Measurements from ENCODE around the gene PDE4D.

Gene PDE4D

GRCh38 chr5:59791617-59792016 is 101.9 kb downstream of the PDE4D start:
- peaks cover 0 to 32% (median 12%) of the 10 kb centered on the region in 4 donors for H3K4me1 ChIP-seq
- no peak overlapping the region for H3K4me3 ChIP-seq
- no peak for DNase-seq
- TF ChIP-seq CTCF (IDR thresholded peaks at IDR 0.05): no peak
- no peaks in the 10 kb centered on the region for H3K9me3 ChIP-seq
- no peak overlapping the region for H3K27ac ChIP-seq
- intact Hi-C loops (cut with DNase I; ENCODE audit: low total_unique reads): loop anchor here (10.0 kb wide), 1 partner anchor 127 kb away; no protein-coding TSS in a partner anchor
- no peaks in the 10 kb centered on the region for H3K36me3 ChIP-seq
- no peaks in the 10 kb centered on the region for H3K27me3 ChIP-seq

- H3K4me3 ChIP-seq: no peak overlapping the region
Measured at GRCh38 chr5:59790776-59791475, 102.6 kb downstream of the PDE4D start.

DNA sequence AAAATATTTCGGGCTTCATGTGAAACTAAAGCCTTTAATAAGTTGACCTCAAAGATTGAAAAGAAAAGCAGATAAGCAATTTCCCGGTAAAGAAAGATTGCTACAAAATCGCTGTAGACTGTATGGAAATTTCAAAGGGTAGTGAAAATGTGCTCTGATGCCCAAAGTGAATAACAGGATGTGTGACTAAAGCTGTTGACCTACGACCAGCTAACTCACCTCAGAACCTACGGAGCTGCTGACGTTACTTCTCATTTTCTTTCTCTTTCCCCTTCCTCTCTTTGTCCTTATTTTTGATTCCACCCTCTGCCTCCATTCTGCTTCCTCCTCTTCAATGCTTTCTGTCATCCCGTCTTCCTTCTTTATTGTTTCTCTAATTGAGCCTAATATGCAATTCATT is 103.2 kb downstream of the PDE4D start:
- no peak for TF ChIP-seq CTCF (IDR thresholded peaks at IDR 0.05)
- no peaks in the 10 kb centered on the region for H3K9me3 ChIP-seq
- H3K36me3 ChIP-seq: no peaks in the 10 kb centered on the region
- no peaks in the 10 kb centered on the region for H3K27me3 ChIP-seq
- intact Hi-C loops (cut with DNase I; ENCODE audit: low total_unique reads): loop anchor here (10.0 kb wide), 1 partner anchor 126 kb away; no protein-coding TSS in a partner anchor
- peaks cover 0 to 38% (median 15%) of the 10 kb centered on the region in 4 donors for H3K4me1 ChIP-seq
- no peak for DNase-seq
- H3K27ac ChIP-seq: peak overlapping the region in 1 of 2 donors; percentile 6
- no peak overlapping the region for H3K4me3 ChIP-seq

More at GRCh38 chr5:59790776-59791475, 102.6 kb downstream of the PDE4D start:
- intact Hi-C loops (cut with DNase I; ENCODE audit: low total_unique reads): loop anchor here (10.0 kb wide), 1 partner anchor 126 kb away; no protein-coding TSS in a partner anchor
- DNase-seq: no peak
- no peak overlapping the region for H3K27ac ChIP-seq
- H3K36me3 ChIP-seq: no peaks in the 10 kb centered on the region
- TF ChIP-seq CTCF (IDR thresholded peaks at IDR 0.05): no peak
- no peaks in the 10 kb centered on the region for H3K27me3 ChIP-seq
- peaks cover 0 to 37% (median 13%) of the 10 kb centered on the region in 4 donors for H3K4me1 ChIP-seq
- H3K9me3 ChIP-seq: no peaks in the 10 kb centered on the region

- H3K27ac ChIP-seq: peak overlapping the region in 1 of 2 donors; percentile 6
- H3K36me3 ChIP-seq: no peaks in the 10 kb centered on the region
- no peaks in the 10 kb centered on the region for H3K9me3 ChIP-seq
- H3K4me3 ChIP-seq: no peak overlapping the region
- DNase-seq: no peak
- no peak for TF ChIP-seq CTCF (IDR thresholded peaks at IDR 0.05)
- intact Hi-C loops (cut with DNase I; ENCODE audit: low total_unique reads): loop anchor here (10.0 kb wide), 1 partner anchor 125 kb away; no protein-coding TSS in a partner anchor
- no peaks in the 10 kb centered on the region for H3K27me3 ChIP-seq
- peaks cover 0 to 38% (median 15%) of the 10 kb centered on the region in 4 donors for H3K4me1 ChIP-seq
Measured at GRCh38 chr5:59789894-59790293, 103.6 kb downstream of the PDE4D start.

- H3K9me3 ChIP-seq: no peaks in the 10 kb centered on the region
- intact Hi-C loops (cut with DNase I; ENCODE audit: low total_unique reads): no loop called here
- no peak for TF ChIP-seq CTCF (IDR thresholded peaks at IDR 0.05)
- peaks cover 0 to 38% (median 15%) of the 10 kb centered on the region in 4 donors for H3K4me1 ChIP-seq
- no peak overlapping the region for H3K4me3 ChIP-seq
- no peak for DNase-seq
- no peak overlapping the region for H3K27ac ChIP-seq
- H3K36me3 ChIP-seq: no peaks in the 10 kb centered on the region
- H3K27me3 ChIP-seq: no peaks in the 10 kb centered on the region
Measured at GRCh38 chr5:59789197-59789596, 104.3 kb downstream of the PDE4D start.

Data from tibial artery (tissue), 4 donors.